Stomach (tissue), 9 donors: ENCODE data around the gene CEP295NL. TPM values are rescaled to one million over a fixed set of nuclear protein-coding genes. Genes with fewer than 3 reads are reported as not detected.
A peak's percentile ranks its signal among the peaks of the same experiment; 100 is the strongest.

ENCODE experiments used
- DNase-seq, 2 donors: peaks; one replicate each; pipeline versions ENCODE4 v3.0.0 to v3.0.0-alpha.2; 2013 to 2019
- H3K27ac ChIP-seq, 5 donors: fragments of 200-600 bp in 4 of 5; sonication (generic) in 4 of 5; one replicate each; pipeline ENCODE4 v1.5.1; 2013 to 2019; ENCODE audit warnings: mild to moderate bottlenecking in 1 of 5, moderate library complexity in 1 of 5
- H3K27me3 ChIP-seq, 3 donors: fragments of 200-600 bp; sonication (generic); one replicate each; pipeline ENCODE4 v1.5.1; 2017 to 2019; ENCODE audit warnings: mixed run types in 1 of 3
- H3K36me3 ChIP-seq, 4 donors: fragments of 200-600 bp; sonication (generic); 1 replicate in 3 of 4; 2 replicates in 1 of 4; pipeline ENCODE4 v1.5.1; 2016 to 2019
- H3K4me1 ChIP-seq, 4 donors: fragments of 200-600 bp; sonication (generic); one replicate each; pipeline ENCODE4 v1.5.1; 2016 to 2019
- H3K4me3 ChIP-seq, 4 donors: fragments of 200-600 bp; sonication (generic) in 3 of 4; one replicate each; pipeline ENCODE4 v1.5.1; 2016 to 2019; ENCODE audit warnings: mild to moderate bottlenecking in 1 of 4
- H3K9me3 ChIP-seq, 4 donors: fragments of 200-600 bp; sonication (generic); one replicate each; pipeline ENCODE4 v1.5.1; 2016 to 2019
- EP300 ChIP-seq: sonication (generic); formaldehyde crosslinking; IDR thresholded peaks from one replicate; pipeline ENCODE4 v1.6.1; 2017; ENCODE audit warnings: antibody characterized with exemption
- POLR2A ChIP-seq, 4 donors: fragments of 450-650 bp; IDR thresholded peaks; one replicate each; pipeline ENCODE4 v1.6.1; 2016; ENCODE audit warnings: antibody characterized with exemption in 4 of 4, control low read depth in 2 of 4, mild to moderate bottlenecking in 1 of 4, moderate library complexity in 1 of 4
- POLR2AphosphoS5 ChIP-seq, 3 donors: sonication (generic); formaldehyde crosslinking; IDR thresholded peaks; one replicate each; pipeline ENCODE4 v1.6.1; 2016; ENCODE audit warnings: antibody characterized with exemption in 3 of 3
- WGBS, 5 donors: extraction: QIAGEN DNeasy Blood & Tissue Kit in 3 of 5; methylation state at CpG; one replicate each; pipeline versions ENCODE4 v1.1.5 to v1.1.7; 2013 to 2018; 5-methylcytosine and 5-hydroxymethylcytosine counted together
- intact Hi-C: fragments of 100-400 bp; cut with DNase I; formaldehyde crosslinking; loops from one replicate; pipeline ENCODE4 v1.15.1; 2023; ENCODE audit warnings: low total_unique reads
- polyA plus RNA-seq, 3 donors: library from polyadenylated mRNA; stranded (reverse); fragments of 200-250 nt; gene quantifications; one replicate each; pipeline ENCODE4 v1.2.3, GENCODE V29; 2013
- total RNA-seq, 5 donors: library from RNA; depleted of rRNA; stranded (reverse); fragments of >200 nt; gene quantifications; one replicate each; pipeline versions ENCODE4 v1.1.0 to v1.2.3, GENCODE V29; 2014 to 2016
- TF ChIP-seq, protein P1 (sequence below), 7 experiments: fragments of 450-650 bp in 4 of 7; fragments of 200-600 bp in 3 of 7; sonication (generic) in 3 of 7; IDR thresholded peaks; one replicate each; pipeline ENCODE4 v1.5.1; 2016 to 2019; ENCODE audit warnings: antibody characterized with exemption in 7 of 7, control low read depth in 2 of 7, mild to moderate bottlenecking in 1 of 7
- donor health status: healthy with polysubstance abuse.
- donor health status: Bipolar disorder and iron deficiency.
- donor health status: healthy.

CEP295NL gene
- total and polyA plus RNA-seq, 8 donors: 0.31 to 23.9 (median 5.8) TPM; not detected in 1

DNA sequence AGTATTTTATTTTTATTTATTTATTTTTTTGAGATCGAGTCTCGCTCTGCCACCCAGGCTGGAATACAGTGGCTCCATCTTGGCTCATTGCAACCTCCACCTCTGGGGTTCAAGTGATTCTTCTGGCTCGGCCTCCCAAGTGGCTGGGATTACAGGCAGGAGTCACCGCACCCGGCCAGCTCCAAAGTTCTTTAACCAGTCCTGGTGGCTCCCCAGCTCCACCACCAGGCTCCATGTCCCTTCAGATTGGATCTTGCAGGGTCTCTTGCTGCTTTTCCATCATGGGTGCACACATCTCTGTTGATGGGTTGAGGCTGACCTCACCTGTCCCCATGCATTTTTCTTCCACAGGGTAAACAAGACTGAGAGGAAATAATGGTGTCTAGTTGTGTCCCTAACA, 54.0 kb downstream of the CEP295NL start:
- DNase-seq: no peak
- 89 to 93% (median 92%) methylated on average over 5 of the region's 5 CpGs for WGBS, 5 donors
- H3K4me3 ChIP-seq: no peak overlapping the region
- H3K36me3 ChIP-seq: peaks cover 0 to 11% (median 7%) of the 10 kb centered on the region in 4 donors
- H3K4me1 ChIP-seq: peaks cover 0 to 5% (median 0%) of the 10 kb centered on the region in 4 donors
- no peaks in the 10 kb centered on the region for H3K27me3 ChIP-seq
- H3K9me3 ChIP-seq: no peaks in the 10 kb centered on the region
- intact Hi-C loops: no loop called here
- no peak overlapping the region for H3K27ac ChIP-seq
- TF ChIP-seq POLR2A (IDR thresholded peaks at IDR 0.05): no peak
- TF ChIP-seq EP300: no peak
- TF ChIP-seq POLR2AphosphoS5 (IDR thresholded peaks at IDR 0.05): no peak
- TF ChIP-seq, protein P1, sequence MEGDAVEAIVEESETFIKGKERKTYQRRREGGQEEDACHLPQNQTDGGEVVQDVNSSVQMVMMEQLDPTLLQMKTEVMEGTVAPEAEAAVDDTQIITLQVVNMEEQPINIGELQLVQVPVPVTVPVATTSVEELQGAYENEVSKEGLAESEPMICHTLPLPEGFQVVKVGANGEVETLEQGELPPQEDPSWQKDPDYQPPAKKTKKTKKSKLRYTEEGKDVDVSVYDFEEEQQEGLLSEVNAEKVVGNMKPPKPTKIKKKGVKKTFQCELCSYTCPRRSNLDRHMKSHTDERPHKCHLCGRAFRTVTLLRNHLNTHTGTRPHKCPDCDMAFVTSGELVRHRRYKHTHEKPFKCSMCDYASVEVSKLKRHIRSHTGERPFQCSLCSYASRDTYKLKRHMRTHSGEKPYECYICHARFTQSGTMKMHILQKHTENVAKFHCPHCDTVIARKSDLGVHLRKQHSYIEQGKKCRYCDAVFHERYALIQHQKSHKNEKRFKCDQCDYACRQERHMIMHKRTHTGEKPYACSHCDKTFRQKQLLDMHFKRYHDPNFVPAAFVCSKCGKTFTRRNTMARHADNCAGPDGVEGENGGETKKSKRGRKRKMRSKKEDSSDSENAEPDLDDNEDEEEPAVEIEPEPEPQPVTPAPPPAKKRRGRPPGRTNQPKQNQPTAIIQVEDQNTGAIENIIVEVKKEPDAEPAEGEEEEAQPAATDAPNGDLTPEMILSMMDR (IDR thresholded peaks at IDR 0.05): no peak

DNA sequence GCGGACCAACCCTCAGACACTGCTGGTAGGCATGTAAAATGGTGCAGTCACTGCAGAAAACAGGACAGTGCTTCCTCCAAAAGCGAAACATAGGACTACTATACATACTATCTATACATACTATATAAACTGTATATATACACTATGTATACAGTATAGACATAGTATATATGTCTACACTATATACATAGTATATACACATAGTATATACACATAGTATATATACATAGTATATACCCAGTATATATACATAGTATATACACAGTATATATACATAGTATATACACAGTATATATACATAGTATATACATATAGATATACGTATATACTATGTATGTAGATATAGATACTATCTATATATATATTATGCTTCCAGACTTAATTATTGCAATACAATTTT, 55.9 kb downstream of the CEP295NL start:
- Histone ChIP-seq H3K4me3 (no peak overlapping the region), H3K27ac (no peak overlapping the region), H3K4me1 (peaks cover 0 to 3% (median under 1%) of the 10 kb centered on the region in 4 donors), H3K27me3 (no peaks in the 10 kb centered on the region), H3K36me3 (no peaks in the 10 kb centered on the region), H3K9me3 (no peaks in the 10 kb centered on the region)
- intact Hi-C loops: no loop called here
- TF ChIP-seq, protein P1 (IDR thresholded peaks at IDR 0.05): no peak
- TF ChIP-seq POLR2AphosphoS5 (IDR thresholded peaks at IDR 0.05) (no peak), EP300 (no peak), POLR2A (IDR thresholded peaks at IDR 0.05) (no peak)
- DNase-seq: no peak
- WGBS, 5 donors: 94 to 97% (median 96%) methylated on average over 3 of the region's 3 CpGs

DNA sequence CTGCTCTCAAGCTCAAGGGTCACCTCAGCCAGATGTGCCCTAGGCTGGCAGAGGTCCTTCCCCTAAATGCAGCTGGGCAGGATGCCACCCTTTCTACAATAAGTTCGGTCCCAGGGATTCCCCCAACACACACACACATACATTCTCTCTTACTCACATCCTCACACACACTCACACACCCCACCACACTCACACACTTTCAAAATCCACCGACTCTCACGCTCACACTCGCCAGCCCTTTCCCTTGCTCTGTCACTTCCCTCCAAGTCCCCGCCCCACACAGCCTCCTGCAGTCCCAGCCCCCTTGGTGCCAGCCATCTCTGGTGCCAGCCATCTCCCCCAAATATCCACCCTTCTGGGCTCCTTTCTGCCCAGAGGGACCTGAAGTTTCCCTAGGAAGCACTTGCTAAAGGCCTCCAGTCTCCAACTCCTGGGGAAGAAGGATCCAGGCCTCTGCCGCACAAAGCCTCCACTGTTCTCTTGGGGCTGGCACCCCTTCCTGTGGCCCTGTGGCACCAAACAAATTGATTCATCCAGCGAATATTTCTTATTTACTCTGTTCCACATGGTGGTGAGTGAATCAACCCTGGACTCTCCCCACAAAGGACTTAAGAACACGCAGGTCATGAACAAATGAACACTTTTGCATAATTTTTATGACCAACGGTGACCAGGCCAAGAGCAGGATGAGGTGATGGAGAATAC, 58.5 kb downstream of the CEP295NL start:
- Histone ChIP-seq H3K36me3 (no peaks in the 10 kb centered on the region), H3K4me1 (peaks cover 7 to 15% (median 12%) of the 10 kb centered on the region in 4 donors), H3K9me3 (no peaks in the 10 kb centered on the region), H3K4me3 (no peak overlapping the region), H3K27ac (no peak overlapping the region), H3K27me3 (no peaks in the 10 kb centered on the region)
- 64 to 76% (median 71%) methylated on average over 9 of the region's 9 CpGs for WGBS, 5 donors
- intact Hi-C loops: no loop called here
- TF ChIP-seq POLR2A (IDR thresholded peaks at IDR 0.05) (no peak), POLR2AphosphoS5 (IDR thresholded peaks at IDR 0.05) (no peak), EP300 (no peak)
- TF ChIP-seq, protein P1 (IDR thresholded peaks at IDR 0.05): no peak
- peak in 1 of 2 donors; percentile 20 for DNase-seq

DNA sequence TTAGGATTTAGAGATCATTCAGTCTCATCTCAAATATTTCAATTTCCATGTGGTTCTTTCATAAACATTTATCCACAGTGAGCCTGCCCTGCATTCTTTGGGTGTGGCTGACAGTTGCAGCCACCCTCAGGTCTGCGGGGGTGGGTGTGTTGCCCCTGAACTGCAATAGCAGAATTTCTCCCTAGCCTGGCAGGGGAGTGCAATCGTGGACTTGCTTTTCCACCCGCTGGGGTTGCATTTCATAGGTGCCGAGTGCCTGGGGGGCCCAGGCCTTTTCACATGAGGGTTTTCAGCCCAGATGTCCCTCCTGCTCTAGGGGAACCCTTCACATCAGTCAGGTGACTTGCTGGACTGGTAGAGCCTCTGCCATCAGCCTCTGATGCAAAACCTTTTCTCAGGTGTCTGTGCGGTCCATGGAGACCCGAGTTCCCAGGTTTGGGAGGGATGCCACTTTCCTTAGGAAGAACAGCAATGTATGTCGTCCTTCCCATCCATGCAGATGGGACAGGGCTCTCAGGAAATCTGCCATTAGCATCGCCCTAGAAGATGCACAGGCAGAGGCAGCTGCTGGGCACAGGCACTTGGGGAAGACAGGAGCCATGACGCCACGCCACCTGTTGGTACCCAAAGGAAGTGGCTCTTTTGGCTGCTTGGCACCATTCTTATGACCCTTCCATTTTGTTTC, 60.0 kb downstream of the CEP295NL start:
- H3K27ac ChIP-seq: no peak overlapping the region
- peak; percentile 56 to 69 for DNase-seq
- no peaks in the 10 kb centered on the region for H3K9me3 ChIP-seq
- no peak overlapping the region for H3K4me3 ChIP-seq
- TF ChIP-seq, protein P1 (IDR thresholded peaks at IDR 0.05): peak in 3 of 7 experiments; percentile 30 to 59 (median 46)
- no peak for TF ChIP-seq POLR2A (IDR thresholded peaks at IDR 0.05)
- no peak for TF ChIP-seq POLR2AphosphoS5 (IDR thresholded peaks at IDR 0.05)
- TF ChIP-seq EP300: no peak
- H3K36me3 ChIP-seq: peaks cover under 1 to 2% (median under 1%) of the 10 kb centered on the region in 4 donors
- 65 to 70% (median 68%) methylated on average over 10 of the region's 10 CpGs for WGBS, 5 donors
- no peaks in the 10 kb centered on the region for H3K27me3 ChIP-seq
- H3K4me1 ChIP-seq: peaks cover 19 to 29% (median 25%) of the 10 kb centered on the region in 4 donors
- intact Hi-C loops: no loop called here
